Calu3 (cell line): ENCODE measurements around the gene ACOT12. TPM values are rescaled to one million over a fixed set of nuclear protein-coding genes. Genes with fewer than 3 reads are reported as not detected.

ENCODE experiments used
- BruUV-seq: library from RNA; stranded (reverse); fragments of 400-500 nt; replicated peaks from 2 replicates; lab custom pipeline; 2021; lab: Mats Ljungman, UMichigan
- CTCF ChIA-PET: fragments of 300-600 bp; sonication (Branson Sonifier 250); formaldehyde crosslinking; loops from one replicate; lab custom pipeline; 2022; ENCODE audit warnings: antibody characterized with exemption; lab: Charles Lee
- DNase-seq: peaks from one replicate; pipeline ENCODE4 v3.0.0; 2022
- H3K27ac Mint-ChIP-seq: one replicate; pipeline ENCODE4 v1.8.0; 2022; ENCODE audit warnings: mixed read lengths; ENCODE audit not compliant: unreplicated experiment
- H3K27me3 Mint-ChIP-seq: one replicate; pipeline ENCODE4 v1.8.0; 2022; ENCODE audit warnings: mixed read lengths; ENCODE audit not compliant: unreplicated experiment
- H3K36me3 Mint-ChIP-seq: one replicate; pipeline ENCODE4 v1.8.0; 2022; ENCODE audit warnings: mild to moderate bottlenecking, moderate library complexity, mixed read lengths; ENCODE audit not compliant: insufficient read depth, unreplicated experiment
- H3K4me1 Mint-ChIP-seq: one replicate; pipeline ENCODE4 v1.8.0; 2022; ENCODE audit warnings: mild to moderate bottlenecking, low read depth, mixed read lengths; ENCODE audit not compliant: unreplicated experiment
- H3K4me3 Mint-ChIP-seq: one replicate; pipeline ENCODE4 v1.8.0; 2022; ENCODE audit warnings: mild to moderate bottlenecking, low read depth, moderate library complexity, mixed read lengths; ENCODE audit not compliant: unreplicated experiment
- H3K9me3 Mint-ChIP-seq: one replicate; pipeline ENCODE4 v1.8.0; 2022; ENCODE audit warnings: low read depth, mixed read lengths; ENCODE audit not compliant: unreplicated experiment
- intact Hi-C: fragments of 100-400 bp; cut with micrococcal nuclease; formaldehyde crosslinking; loops from one replicate; pipeline ENCODE4 v1.10.0; 2022; ENCODE audit not compliant: unreplicated experiment
- total RNA-seq: library from RNA; stranded (reverse); gene quantifications from 2 replicates; pipeline ENCODE4 v1.2.3, GENCODE V29; 2022
- TF ChIP-seq, protein P1 (sequence below): fragments of 200-600 bp; IDR thresholded peaks from one replicate; pipeline ENCODE4 v1.8.0; 2022; ENCODE audit warnings: antibody characterized with exemption; ENCODE audit not compliant: unreplicated experiment

ACOT12 gene
- total RNA-seq, 1 experiment from 2014 or later = 0.87 TPM

DNA sequence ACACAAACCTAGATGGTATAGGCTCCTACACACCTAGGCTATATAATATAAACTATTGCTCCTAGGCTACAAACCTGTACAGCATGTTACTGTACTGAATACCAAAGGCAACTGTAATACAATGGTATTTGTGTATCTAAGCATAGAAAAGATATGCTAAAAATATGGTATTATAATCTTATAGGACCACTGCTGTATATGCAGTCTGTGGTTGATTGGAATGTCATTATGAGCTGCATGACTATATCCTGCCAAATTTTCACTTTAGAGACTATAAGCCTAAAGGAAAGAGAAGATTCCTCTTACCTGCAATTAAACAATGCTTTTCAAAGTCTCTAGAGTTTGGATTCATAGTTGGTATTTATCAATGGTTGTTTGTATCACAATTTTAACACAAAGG lies 24.7 kb upstream of the ACOT12 start:
- intact Hi-C loops = no loop called here
- Mint-ChIP-seq H3K27ac (no peak overlapping the region), H3K9me3 (no peaks in the 10 kb centered on the region), H3K36me3 (peaks cover 7% of the 10 kb centered on the region), H3K4me1 (peaks cover 47% of the 10 kb centered on the region), H3K4me3 (no peak overlapping the region), H3K27me3 (no peaks in the 10 kb centered on the region)
- TF ChIP-seq, protein P1, sequence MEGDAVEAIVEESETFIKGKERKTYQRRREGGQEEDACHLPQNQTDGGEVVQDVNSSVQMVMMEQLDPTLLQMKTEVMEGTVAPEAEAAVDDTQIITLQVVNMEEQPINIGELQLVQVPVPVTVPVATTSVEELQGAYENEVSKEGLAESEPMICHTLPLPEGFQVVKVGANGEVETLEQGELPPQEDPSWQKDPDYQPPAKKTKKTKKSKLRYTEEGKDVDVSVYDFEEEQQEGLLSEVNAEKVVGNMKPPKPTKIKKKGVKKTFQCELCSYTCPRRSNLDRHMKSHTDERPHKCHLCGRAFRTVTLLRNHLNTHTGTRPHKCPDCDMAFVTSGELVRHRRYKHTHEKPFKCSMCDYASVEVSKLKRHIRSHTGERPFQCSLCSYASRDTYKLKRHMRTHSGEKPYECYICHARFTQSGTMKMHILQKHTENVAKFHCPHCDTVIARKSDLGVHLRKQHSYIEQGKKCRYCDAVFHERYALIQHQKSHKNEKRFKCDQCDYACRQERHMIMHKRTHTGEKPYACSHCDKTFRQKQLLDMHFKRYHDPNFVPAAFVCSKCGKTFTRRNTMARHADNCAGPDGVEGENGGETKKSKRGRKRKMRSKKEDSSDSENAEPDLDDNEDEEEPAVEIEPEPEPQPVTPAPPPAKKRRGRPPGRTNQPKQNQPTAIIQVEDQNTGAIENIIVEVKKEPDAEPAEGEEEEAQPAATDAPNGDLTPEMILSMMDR = no peak
- CTCF ChIA-PET = no interaction called here
- BruUV-seq = no TSS peak
- DNase-seq = no peak

DNA sequence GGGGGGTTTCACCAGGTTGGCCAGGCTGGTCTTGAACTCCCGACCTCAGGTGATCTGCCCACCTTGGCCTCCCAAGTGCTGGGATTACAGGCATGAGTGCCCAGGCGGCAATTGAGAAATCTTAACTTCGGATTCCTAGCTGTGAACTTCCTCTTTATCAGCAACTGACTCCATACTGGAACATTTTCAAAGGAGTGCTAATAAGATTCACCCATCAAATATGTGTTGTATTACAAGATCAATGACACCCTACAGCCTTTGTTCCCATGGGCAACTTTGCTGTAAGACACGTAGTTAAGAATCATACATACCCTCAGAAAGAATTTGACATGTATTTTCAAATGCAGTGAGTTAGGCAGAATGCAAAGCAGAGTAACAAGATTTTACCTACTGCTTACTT lies 23.1 kb upstream of the ACOT12 start:
- peaks cover 34% of the 10 kb centered on the region for H3K4me1 Mint-ChIP-seq
- intact Hi-C loops = no loop called here
- no peaks in the 10 kb centered on the region for H3K9me3 Mint-ChIP-seq
- BruUV-seq = no TSS peak
- H3K36me3 Mint-ChIP-seq = no peaks in the 10 kb centered on the region
- CTCF ChIA-PET = no interaction called here
- no peak overlapping the region for H3K27ac Mint-ChIP-seq
- DNase-seq = no peak
- no peaks in the 10 kb centered on the region for H3K27me3 Mint-ChIP-seq
- H3K4me3 Mint-ChIP-seq = no peak overlapping the region
- TF ChIP-seq, protein P1 = no peak

DNA sequence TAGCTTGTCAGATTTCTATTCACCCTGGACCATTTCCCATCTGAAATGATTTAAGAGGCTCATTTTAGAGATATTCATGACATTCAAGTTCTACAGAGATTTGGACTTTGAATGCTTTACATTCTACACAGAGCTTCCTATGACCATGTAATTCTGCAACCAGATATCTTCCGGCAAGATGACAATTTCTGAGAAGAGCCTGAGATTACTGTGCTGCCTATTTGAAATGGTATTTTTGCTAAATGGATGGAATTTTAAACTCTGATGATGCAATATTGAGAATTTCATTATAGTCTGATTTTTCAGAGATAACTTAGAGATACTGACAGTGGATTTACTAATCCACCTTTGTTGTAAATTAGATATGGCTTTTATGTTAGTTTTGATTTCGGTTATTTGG lies 16.0 kb upstream of the ACOT12 start:
- Mint-ChIP-seq H3K27me3 (no peaks in the 10 kb centered on the region), H3K27ac (no peak overlapping the region), H3K9me3 (no peaks in the 10 kb centered on the region), H3K4me1 (peaks cover 13% of the 10 kb centered on the region), H3K36me3 (no peaks in the 10 kb centered on the region), H3K4me3 (no peak overlapping the region)
- intact Hi-C loops = no loop called here
- TF ChIP-seq, protein P1 = no peak
- CTCF ChIA-PET = no interaction called here
- no peak for DNase-seq
- BruUV-seq = no TSS peak

DNA sequence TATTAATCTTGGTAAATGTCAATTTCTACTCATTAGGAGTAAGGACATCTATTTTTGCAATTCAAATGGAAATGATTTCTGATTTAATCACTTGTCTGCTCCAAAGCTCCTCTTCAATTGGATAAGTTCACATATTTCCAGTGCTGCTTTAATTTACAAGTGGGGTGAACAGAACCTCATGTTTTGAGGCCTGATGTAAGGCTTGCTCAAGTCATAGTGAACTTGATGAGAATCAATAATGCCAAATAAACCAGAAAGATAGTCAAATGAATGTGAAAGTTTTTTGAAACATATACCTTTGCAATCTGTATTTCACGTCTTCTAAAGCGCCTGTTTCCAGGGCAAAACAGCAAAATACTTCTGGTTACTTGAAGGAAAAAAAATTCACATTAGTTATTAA lies 15.4 kb upstream of the ACOT12 start:
- Mint-ChIP-seq H3K4me3 (no peak overlapping the region), H3K4me1 (peaks cover 13% of the 10 kb centered on the region), H3K36me3 (no peaks in the 10 kb centered on the region), H3K27ac (no peak overlapping the region), H3K9me3 (no peaks in the 10 kb centered on the region), H3K27me3 (no peaks in the 10 kb centered on the region)
- TF ChIP-seq, protein P1 = no peak
- DNase-seq = no peak
- intact Hi-C loops = no loop called here
- CTCF ChIA-PET = interaction anchor here (0.6 kb wide), 1 partner anchor 1177 kb away, joined by 8 read pairs; no protein-coding TSS in a partner anchor
- no TSS peak for BruUV-seq
